H1 (cell line): ENCODE results near the gene CIBAR2. TPM values are rescaled to one million over a fixed set of nuclear protein-coding genes. Genes with fewer than 3 reads are reported as not detected.

ENCODE experiments used
- KDM5A ChIP-seq: fragments of 200-600 bp; IDR thresholded peaks from 2 replicates; pipeline ENCODE4 v1.7.1; 2012; ENCODE audit warnings: mild to moderate bottlenecking, low read length, inconsistent platforms, mixed read lengths
- MAFK ChIP-seq: IDR thresholded peaks from 2 replicates; pipeline ENCODE4 v1.6.1; 2012; ENCODE audit warnings: low read depth, mild to moderate bottlenecking, improper control_type of control experiment, low read length
- RAD21 ChIP-seq, 2 experiments: IDR thresholded peaks in 1 of 2; conservative IDR thresholded peaks in 1 of 2; 2 replicates each; pipeline ENCODE4 v1.6.1; 2011; ENCODE audit warnings: low read depth in 2 of 2, low read length in 2 of 2, improper control_type of control experiment in 1 of 2, inconsistent platforms in 1 of 2, mild to moderate bottlenecking in 1 of 2, moderate library complexity in 1 of 2
- RNF2 ChIP-seq: fragments of 200-900, 300-1000 bp; sonication (generic); IDR thresholded peaks from 2 replicates; pipeline ENCODE4 v1.7.1; 2016; ENCODE audit warnings: borderline replicate concordance, low read depth, mild to moderate bottlenecking, antibody characterized with exemption, low read length; ENCODE audit not compliant: poor library complexity, severe bottlenecking; ENCODE audit errors: missing control alignments
- RXRA ChIP-seq: IDR thresholded peaks from 2 replicates; pipeline ENCODE4 v1.6.1; 2011; ENCODE audit warnings: low read depth, mild to moderate bottlenecking, low read length, moderate library complexity; ENCODE audit not compliant: insufficient read depth
- SP1 ChIP-seq: IDR thresholded peaks from 2 replicates; pipeline ENCODE4 v1.6.1; 2011; ENCODE audit warnings: low read depth, low read length
- polyA plus RNA-seq, 7 experiments: library from polyadenylated mRNA; depleted of rRNA in 3 of 7; stranded (reverse) in 5 of 7; unstranded in 2 of 7; fragments of >200 nt in 5 of 7; fragments of 200-250 nt in 2 of 7; gene quantifications; 1 replicate in 5 of 7; 2 replicates in 1 of 7; 4 replicates in 1 of 7; pipeline versions ENCODE4 v1.2.1 to v1.2.3, GENCODE V29; 2011 to 2013; ENCODE audit warnings: missing spikeins in 2 of 7, mixed read lengths in 2 of 7
- total RNA-seq: library from RNA; stranded (reverse); fragmentation: NEBNext Ultra II Directional; extraction: Animal tissue kit (Norgen Biotek cat#: 25700); gene quantifications from 2 replicates; pipeline ENCODE4 v1.2.1, GENCODE V29; 2021
- TF ChIP-seq, protein P1 (sequence below), 3 experiments: IDR thresholded peaks; 1 replicate in 2 of 3; 2 replicates in 1 of 3; pipeline versions ENCODE4 v1.5.1 to v1.6.1; 2011; ENCODE audit warnings: low read length in 3 of 3, mild to moderate bottlenecking in 3 of 3, inconsistent platforms in 2 of 3, low read depth in 1 of 3, moderate library complexity in 1 of 3; ENCODE audit not compliant: insufficient read depth in 1 of 3; ENCODE audit errors: control extremely low read depth in 1 of 3

Gene CIBAR2
- total and polyA plus RNA-seq, 2 of the 8 experiments (the other 6 are each of a cell fraction or from before 2014, with no cell fraction given), result 0.18 TPM; not detected in 1

- TF ChIP-seq RXRA (no peak), RNF2 (no peak), SP1 (no peak), RAD21 (IDR thresholded peaks at IDR 0.05 in 1 of 2, conservative IDR thresholded peaks at IDR 0.05 in 1 of 2; ENCODE audit: low read depth in 2 of 2, low read length in 2 of 2) (no peak), MAFK (no peak), KDM5A (no peak)
- TF ChIP-seq, protein P1, sequence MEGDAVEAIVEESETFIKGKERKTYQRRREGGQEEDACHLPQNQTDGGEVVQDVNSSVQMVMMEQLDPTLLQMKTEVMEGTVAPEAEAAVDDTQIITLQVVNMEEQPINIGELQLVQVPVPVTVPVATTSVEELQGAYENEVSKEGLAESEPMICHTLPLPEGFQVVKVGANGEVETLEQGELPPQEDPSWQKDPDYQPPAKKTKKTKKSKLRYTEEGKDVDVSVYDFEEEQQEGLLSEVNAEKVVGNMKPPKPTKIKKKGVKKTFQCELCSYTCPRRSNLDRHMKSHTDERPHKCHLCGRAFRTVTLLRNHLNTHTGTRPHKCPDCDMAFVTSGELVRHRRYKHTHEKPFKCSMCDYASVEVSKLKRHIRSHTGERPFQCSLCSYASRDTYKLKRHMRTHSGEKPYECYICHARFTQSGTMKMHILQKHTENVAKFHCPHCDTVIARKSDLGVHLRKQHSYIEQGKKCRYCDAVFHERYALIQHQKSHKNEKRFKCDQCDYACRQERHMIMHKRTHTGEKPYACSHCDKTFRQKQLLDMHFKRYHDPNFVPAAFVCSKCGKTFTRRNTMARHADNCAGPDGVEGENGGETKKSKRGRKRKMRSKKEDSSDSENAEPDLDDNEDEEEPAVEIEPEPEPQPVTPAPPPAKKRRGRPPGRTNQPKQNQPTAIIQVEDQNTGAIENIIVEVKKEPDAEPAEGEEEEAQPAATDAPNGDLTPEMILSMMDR (IDR thresholded peaks at IDR 0.05; ENCODE audit: control extremely low read depth in 1 of 3, insufficient read depth in 1 of 3, low read depth in 1 of 3, low read length in 3 of 3), result no peak
These were observed 44.2 kb upstream of the CIBAR2 start (continued) for GRCh38 chr16:85156440-85156839.
